ENCODE results near the gene WDSUB1. TPM values are rescaled to one million over a fixed set of nuclear protein-coding genes. Genes with fewer than 3 reads are reported as not detected.

Gene WDSUB1
- total and polyA plus RNA-seq, 3 experiments from 2014 or later: 4.4 to 11.3 (median 4.6) TPM

GRCh38 chr2:159262904-159263303, 23.6 kb downstream of the WDSUB1 start:
- no peaks in the 10 kb centered on the region for H3K9me3 ChIP-seq (ENCODE audit: low read length)
- Mint-ChIP-seq H3K9me3 (no peaks in the 10 kb centered on the region), H3K27ac (no peak overlapping the region), H3K36me3 (peaks cover 6 to 30% (median 13%) of the 10 kb centered on the region in 3 donors), H3K4me1 (peaks cover 0 to 2% (median 0%) of the 10 kb centered on the region in 3 donors), H3K4me3 (no peak overlapping the region), H3K27me3 (no peaks in the 10 kb centered on the region)
- POLR2A ChIA-PET: no interaction called here
- no peak for DNase-seq
- H3K4me1 ChIP-seq (ENCODE audit: insufficient read depth, low read length): no peaks in the 10 kb centered on the region
- no peaks in the 10 kb centered on the region for H3K27me3 ChIP-seq (ENCODE audit: insufficient read depth, low read length, poor library complexity, severe bottlenecking)
- no peak overlapping the region for H3K27ac ChIP-seq (ENCODE audit: low read depth, low read length)
- no peak overlapping the region for H3K4me3 ChIP-seq (ENCODE audit: low read length)
- CTCF ChIA-PET: no interaction called here
- no peaks in the 10 kb centered on the region for H3K36me3 ChIP-seq (ENCODE audit: insufficient read depth, low read length)

- Histone ChIP-seq H3K4me1 (ENCODE audit: insufficient read depth, low read length) (no peaks in the 10 kb centered on the region), H3K27ac (ENCODE audit: low read depth, low read length) (no peak overlapping the region), H3K4me3 (ENCODE audit: low read length) (no peak overlapping the region), H3K36me3 (ENCODE audit: insufficient read depth, low read length) (no peaks in the 10 kb centered on the region), H3K27me3 (ENCODE audit: insufficient read depth, low read length, poor library complexity, severe bottlenecking) (no peaks in the 10 kb centered on the region), H3K9me3 (ENCODE audit: low read length) (no peaks in the 10 kb centered on the region)
- POLR2A ChIA-PET: no interaction called here
- no peak overlapping the region for H3K27ac Mint-ChIP-seq
- H3K27me3 Mint-ChIP-seq: no peaks in the 10 kb centered on the region
- H3K4me1 Mint-ChIP-seq: peaks cover 0 to 2% (median 0%) of the 10 kb centered on the region in 3 donors
- no peaks in the 10 kb centered on the region for H3K9me3 Mint-ChIP-seq
- DNase-seq: no peak
- no peak overlapping the region for H3K4me3 Mint-ChIP-seq
- CTCF ChIA-PET: no interaction called here
- peaks cover 4 to 31% (median 13%) of the 10 kb centered on the region in 3 donors for H3K36me3 Mint-ChIP-seq
These were observed 24.3 kb downstream of the WDSUB1 start for GRCh38 chr2:159262226-159262625.

GRCh38 chr2:159256159-159256558, 30.3 kb downstream of the WDSUB1 start:
- Histone ChIP-seq H3K36me3 (ENCODE audit: insufficient read depth, low read length) (peaks cover 6% of the 10 kb centered on the region), H3K27me3 (ENCODE audit: insufficient read depth, low read length, poor library complexity, severe bottlenecking) (no peaks in the 10 kb centered on the region), H3K27ac (ENCODE audit: low read depth, low read length) (no peak overlapping the region), H3K4me1 (ENCODE audit: insufficient read depth, low read length) (no peaks in the 10 kb centered on the region), H3K9me3 (ENCODE audit: low read length) (no peaks in the 10 kb centered on the region), H3K4me3 (ENCODE audit: low read length) (no peak overlapping the region)
- DNase-seq: no peak
- Mint-ChIP-seq H3K4me1 (no peaks in the 10 kb centered on the region), H3K36me3 (peaks cover 0 to 35% (median 12%) of the 10 kb centered on the region in 3 donors), H3K27ac (peak overlapping the region in 1 of 8 donors; percentile 55), H3K4me3 (no peak overlapping the region), H3K9me3 (no peaks in the 10 kb centered on the region), H3K27me3 (no peaks in the 10 kb centered on the region)
- CTCF ChIA-PET: no interaction called here
- POLR2A ChIA-PET: no interaction called here

- ChIA-PET POLR2A (no interaction called here), CTCF (no interaction called here)
- Histone ChIP-seq H3K36me3 (ENCODE audit: insufficient read depth, low read length) (peaks cover 6% of the 10 kb centered on the region), H3K4me1 (ENCODE audit: insufficient read depth, low read length) (no peaks in the 10 kb centered on the region), H3K27ac (ENCODE audit: low read depth, low read length) (no peak overlapping the region), H3K4me3 (ENCODE audit: low read length) (no peak overlapping the region), H3K27me3 (ENCODE audit: insufficient read depth, low read length, poor library complexity, severe bottlenecking) (no peaks in the 10 kb centered on the region), H3K9me3 (ENCODE audit: low read length) (no peaks in the 10 kb centered on the region)
- Mint-ChIP-seq H3K9me3 (no peaks in the 10 kb centered on the region), H3K27me3 (no peaks in the 10 kb centered on the region), H3K36me3 (peaks cover 6 to 38% (median 19%) of the 10 kb centered on the region in 3 donors), H3K4me1 (no peaks in the 10 kb centered on the region), H3K27ac (no peak overlapping the region), H3K4me3 (no peak overlapping the region)
- no peak for DNase-seq
These were observed 33.6 kb downstream of the WDSUB1 start for GRCh38 chr2:159252905-159253304.

- no peak overlapping the region for H3K4me3 Mint-ChIP-seq
- H3K27me3 ChIP-seq (ENCODE audit: insufficient read depth, low read length, poor library complexity, severe bottlenecking): no peaks in the 10 kb centered on the region
- H3K4me1 Mint-ChIP-seq: no peaks in the 10 kb centered on the region
- H3K4me3 ChIP-seq (ENCODE audit: low read length): no peak overlapping the region
- POLR2A ChIA-PET: no interaction called here
- H3K27me3 Mint-ChIP-seq: no peaks in the 10 kb centered on the region
- peaks cover 17 to 44% (median 19%) of the 10 kb centered on the region in 3 donors for H3K36me3 Mint-ChIP-seq
- no peak overlapping the region for H3K27ac ChIP-seq (ENCODE audit: low read depth, low read length)
- CTCF ChIA-PET: no interaction called here
- no peaks in the 10 kb centered on the region for H3K4me1 ChIP-seq (ENCODE audit: insufficient read depth, low read length)
- peak overlapping the region in 1 of 8 donors; percentile 55 for H3K27ac Mint-ChIP-seq
- DNase-seq: no peak
- H3K9me3 ChIP-seq (ENCODE audit: low read length): no peaks in the 10 kb centered on the region
- peaks cover 0 to 6% (median 2%) of the 10 kb centered on the region in 5 donors for H3K9me3 Mint-ChIP-seq
- peaks cover 6% of the 10 kb centered on the region for H3K36me3 ChIP-seq (ENCODE audit: insufficient read depth, low read length)
These were observed 35.0 kb downstream of the WDSUB1 start for GRCh38 chr2:159251296-159252173.

GRCh38 chr2:159249990-159250715, 36.4 kb downstream of the WDSUB1 start:
- H3K4me3 Mint-ChIP-seq: no peak overlapping the region
- peaks cover 3 to 11% (median 5%) of the 10 kb centered on the region in 5 donors for H3K9me3 Mint-ChIP-seq
- no peak overlapping the region for H3K4me3 ChIP-seq (ENCODE audit: low read length)
- CTCF ChIA-PET: interaction anchor here (0.8 kb wide), 1 partner anchor 27 kb away, joined by 3 read pairs; no protein-coding TSS in a partner anchor
- no peaks in the 10 kb centered on the region for H3K27me3 Mint-ChIP-seq
- no peaks in the 10 kb centered on the region for H3K9me3 ChIP-seq (ENCODE audit: low read length)
- H3K36me3 ChIP-seq (ENCODE audit: insufficient read depth, low read length): no peaks in the 10 kb centered on the region
- no peaks in the 10 kb centered on the region for H3K4me1 ChIP-seq (ENCODE audit: insufficient read depth, low read length)
- no peaks in the 10 kb centered on the region for H3K27me3 ChIP-seq (ENCODE audit: insufficient read depth, low read length, poor library complexity, severe bottlenecking)
- H3K36me3 Mint-ChIP-seq: peaks cover 19 to 46% (median 29%) of the 10 kb centered on the region in 3 donors
- no peak overlapping the region for H3K27ac Mint-ChIP-seq
- POLR2A ChIA-PET: no interaction called here
- DNase-seq: no peak
- no peak overlapping the region for H3K27ac ChIP-seq (ENCODE audit: low read depth, low read length)
- no peaks in the 10 kb centered on the region for H3K4me1 Mint-ChIP-seq

GRCh38 chr2:159246325-159246988, 40.0 kb downstream of the WDSUB1 start:
- H3K27me3 Mint-ChIP-seq: no peaks in the 10 kb centered on the region
- H3K4me1 Mint-ChIP-seq: no peaks in the 10 kb centered on the region

GRCh38 chr2:159243529-159243928, 43.0 kb downstream of the WDSUB1 start:
- H3K27me3 ChIP-seq (ENCODE audit: insufficient read depth, low read length, poor library complexity, severe bottlenecking): no peaks in the 10 kb centered on the region
- H3K27ac ChIP-seq (ENCODE audit: low read depth, low read length): no peak overlapping the region
- H3K4me3 Mint-ChIP-seq: no peak overlapping the region
- H3K27ac Mint-ChIP-seq: no peak overlapping the region
- no peaks in the 10 kb centered on the region for H3K36me3 ChIP-seq (ENCODE audit: insufficient read depth, low read length)
- H3K27me3 Mint-ChIP-seq: no peaks in the 10 kb centered on the region
- peaks cover 3 to 11% (median 5%) of the 10 kb centered on the region in 5 donors for H3K9me3 Mint-ChIP-seq
- H3K9me3 ChIP-seq (ENCODE audit: low read length): no peaks in the 10 kb centered on the region
- H3K4me3 ChIP-seq (ENCODE audit: low read length): no peak overlapping the region
- no peaks in the 10 kb centered on the region for H3K4me1 Mint-ChIP-seq
- H3K36me3 Mint-ChIP-seq: peaks cover 30 to 67% (median 44%) of the 10 kb centered on the region in 3 donors
- ChIA-PET CTCF (no interaction called here), POLR2A (no interaction called here)
- H3K4me1 ChIP-seq (ENCODE audit: insufficient read depth, low read length): no peaks in the 10 kb centered on the region
- DNase-seq: no peak

More at GRCh38 chr2:159246325-159246988, 40.0 kb downstream of the WDSUB1 start:
- H3K9me3 Mint-ChIP-seq: peaks cover 3 to 11% (median 5%) of the 10 kb centered on the region in 5 donors
- Histone ChIP-seq H3K27ac (ENCODE audit: low read depth, low read length) (no peak overlapping the region), H3K9me3 (ENCODE audit: low read length) (no peaks in the 10 kb centered on the region), H3K4me1 (ENCODE audit: insufficient read depth, low read length) (no peaks in the 10 kb centered on the region), H3K4me3 (ENCODE audit: low read length) (no peak overlapping the region), H3K36me3 (ENCODE audit: insufficient read depth, low read length) (no peaks in the 10 kb centered on the region), H3K27me3 (ENCODE audit: insufficient read depth, low read length, poor library complexity, severe bottlenecking) (no peaks in the 10 kb centered on the region)
- no peak overlapping the region for H3K27ac Mint-ChIP-seq
- ChIA-PET CTCF (no interaction called here), POLR2A (no interaction called here)
- H3K4me3 Mint-ChIP-seq: no peak overlapping the region
- H3K36me3 Mint-ChIP-seq: peaks cover 21 to 50% (median 39%) of the 10 kb centered on the region in 3 donors
- no peak for DNase-seq
